HepG2 (cell line): ENCODE results near the gene HP1BP3. TPM values are rescaled to one million over a fixed set of nuclear protein-coding genes. Genes with fewer than 3 reads are reported as not detected.

Source experiments
- ATAC-seq: fragments of 200-7000 bp; cut with Tn5 transposase; 3 replicates; pipeline ENCODE4 v1.9.1; 2020; ENCODE audit warnings: mild to moderate bottlenecking, moderate library complexity
- BruUV-seq: library from RNA; stranded (reverse); fragments of 400-500 nt; replicated peaks from 2 replicates; lab custom pipeline; 2021; lab: Mats Ljungman, UMichigan
- CTCF ChIA-PET: fragments of 300-600 bp; formaldehyde crosslinking; extraction: SDS; loops from one replicate; lab custom pipeline; 2021; ENCODE audit warnings: low total read pairs, inconsistent platforms, low intra/inter-chr PET ratio; lab: Yijun Ruan, JAX
- POLR2A ChIA-PET: fragments of 350-600 bp; sonication (Branson Sonifier 250); formaldehyde crosslinking; loops from one replicate; lab custom pipeline; 2020; ENCODE audit warnings: antibody characterized with exemption, inconsistent platforms; lab: Yijun Ruan, JAX
- DNase-seq: peaks from one replicate; pipeline ENCODE4 v3.0.0-alpha.2; 2015; ENCODE audit warnings: low spot score
- FAIRE-seq: peaks from 3 replicates; lab custom pipeline; 2011; peaks lifted over from hg19 to GRCh38; lab: Jason Lieb, UNC
- H2AFZ ChIP-seq: one replicate; pipeline ENCODE4 v1.6.1; 2011; ENCODE audit warnings: low read length, inconsistent platforms
- H3K27ac ChIP-seq: fragments of 300-600 bp; 3 replicates; pipeline ENCODE4 v1.8.0; 2011; ENCODE audit warnings: mixed run types, mild to moderate bottlenecking, mixed read lengths, low read length, inconsistent platforms; ENCODE audit not compliant: insufficient read depth; ENCODE audit errors: extremely low read length
- H3K27me3 ChIP-seq, 2 experiments: fragments of 200-600 bp in 1 of 2; 2 replicates in 1 of 2; 3 replicates in 1 of 2; pipeline versions ENCODE4 v1.6.0 to v1.8.0; 2011; ENCODE audit warnings: low read length in 2 of 2, mild to moderate bottlenecking in 2 of 2, moderate library complexity in 2 of 2, inconsistent platforms in 1 of 2; ENCODE audit not compliant: insufficient read depth in 2 of 2, control insufficient read depth in 1 of 2
- H3K36me3 ChIP-seq, 2 experiments: fragments of 200-600 bp in 1 of 2; replicated peaks in 1 of 2; 2 replicates in 1 of 2; 3 replicates in 1 of 2; pipeline versions ENCODE4 v1.5.1 to v1.8.0; 2011; ENCODE audit warnings: low read length in 2 of 2, inconsistent platforms in 1 of 2; ENCODE audit not compliant: insufficient read depth in 2 of 2, control insufficient read depth in 1 of 2
- H3K4me1 ChIP-seq: 2 replicates; pipeline ENCODE4 v1.5.1; 2012; ENCODE audit warnings: low read length, inconsistent platforms; ENCODE audit not compliant: insufficient read depth
- H3K4me2 ChIP-seq: 2 replicates; pipeline ENCODE4 v1.6.0; 2011; ENCODE audit warnings: low read depth, low read length, inconsistent platforms
- H3K4me3 ChIP-seq, 3 experiments: fragments of 200-600 bp in 1 of 3; sonication (generic), shearing (Covaris generic) in 1 of 3; replicated peaks in 1 of 3; 2 replicates each; pipeline ENCODE4 v1.5.1; 2011 to 2016; ENCODE audit warnings: low read length in 3 of 3, inconsistent platforms in 2 of 3, low read depth in 2 of 3, mild to moderate bottlenecking in 2 of 3, control low read depth in 1 of 3, mixed read lengths in 1 of 3; ENCODE audit not compliant: insufficient read depth in 1 of 3
- H3K79me2 ChIP-seq: one replicate; pipeline ENCODE4 v1.6.1; 2011; ENCODE audit warnings: low read length, inconsistent platforms; ENCODE audit not compliant: insufficient read depth
- H3K9ac ChIP-seq: 2 replicates; pipeline ENCODE4 v1.6.0; 2011; ENCODE audit warnings: mild to moderate bottlenecking, low read depth, low read length, inconsistent platforms; ENCODE audit not compliant: insufficient read depth
- H3K9me3 ChIP-seq: 2 replicates; pipeline ENCODE4 v1.5.1; 2012; ENCODE audit warnings: mild to moderate bottlenecking, low read length
- H4K20me1 ChIP-seq: 2 replicates; pipeline ENCODE4 v1.6.0; 2011; ENCODE audit warnings: inconsistent platforms, mild to moderate bottlenecking, low read length, moderate library complexity; ENCODE audit not compliant: insufficient read depth
- CC2D1A ChIP-seq: sonication (generic); formaldehyde crosslinking; IDR thresholded peaks from 2 replicates; pipeline ENCODE4 v1.8.1; 2023; ENCODE audit warnings: mild to moderate bottlenecking, missing genetic modification reagents
- CHD4 ChIP-seq: fragments of 200-600 bp; sonication (generic); IDR thresholded peaks from 2 replicates; pipeline ENCODE4 v1.7.0; 2017; ENCODE audit warnings: mild to moderate bottlenecking, low read length, borderline replicate concordance
- CREB1 ChIP-seq, 2 experiments: fragments of 450-650 bp in 1 of 2; IDR thresholded peaks; 2 replicates each; pipeline ENCODE4 v1.6.1; 2016 to 2017; ENCODE audit warnings: control low read depth in 1 of 2, mild to moderate bottlenecking in 1 of 2, missing compliant biosample characterization in 1 of 2, missing genetic modification characterization in 1 of 2
- MEIS1 ChIP-seq: sonication (generic); formaldehyde crosslinking; IDR thresholded peaks from 2 replicates; pipeline ENCODE4 v1.9.0; 2021; ENCODE audit warnings: mild to moderate bottlenecking, missing genetic modification reagents, moderate library complexity, borderline replicate concordance
- MIER3 ChIP-seq: IDR thresholded peaks from 2 replicates; pipeline ENCODE4 v1.6.1; 2016; ENCODE audit warnings: missing compliant biosample characterization, borderline replicate concordance
- NFE2 ChIP-seq: sonication (generic); formaldehyde crosslinking; IDR thresholded peaks from 2 replicates; pipeline ENCODE4 v1.4.0; 2020; ENCODE audit warnings: missing genetic modification reagents
- RXRB ChIP-seq: IDR thresholded peaks from 2 replicates; pipeline ENCODE4 v1.6.1; 2016; ENCODE audit warnings: borderline replicate concordance, missing genetic modification reagents, missing compliant biosample characterization
- SMARCE1 ChIP-seq: fragments of 450-650 bp; IDR thresholded peaks from 2 replicates; pipeline ENCODE4 v1.6.1; 2017; ENCODE audit warnings: borderline replicate concordance
- ZIK1 ChIP-seq: sonication (generic); formaldehyde crosslinking; IDR thresholded peaks from 2 replicates; pipeline ENCODE4 v1.5.0; 2020; ENCODE audit warnings: mild to moderate bottlenecking, low read depth, missing genetic modification reagents, borderline replicate concordance
- ZNF251 ChIP-seq: sonication (generic); formaldehyde crosslinking; IDR thresholded peaks from 2 replicates; pipeline ENCODE4 v1.9.0; 2021; ENCODE audit warnings: mild to moderate bottlenecking, missing genetic modification reagents
- ZNF530 ChIP-seq: sonication (generic); formaldehyde crosslinking; IDR thresholded peaks from 2 replicates; pipeline ENCODE4 v1.5.0; 2020; ENCODE audit warnings: low read depth, mild to moderate bottlenecking, missing genetic modification reagents
- ZNF567 ChIP-seq: sonication (generic); formaldehyde crosslinking; IDR thresholded peaks from 2 replicates; pipeline ENCODE4 v1.8.1; 2023; ENCODE audit warnings: mild to moderate bottlenecking, missing genetic modification reagents, borderline replicate concordance
- ZSCAN25 ChIP-seq: sonication (generic); formaldehyde crosslinking; IDR thresholded peaks from 2 replicates; pipeline ENCODE4 v1.8.0; 2022; ENCODE audit warnings: mild to moderate bottlenecking, missing genetic modification reagents
- ZSCAN29 ChIP-seq: sonication (generic); formaldehyde crosslinking; conservative IDR thresholded peaks from 2 replicates; pipeline ENCODE4 v1.4.0; 2020; ENCODE audit warnings: mild to moderate bottlenecking, missing genetic modification reagents
- WGBS: methylation state at CpG from one replicate; pipeline ENCODE4 v1.1.6; 2017; ENCODE audit warnings: low lambda C conversion rate; 5-methylcytosine and 5-hydroxymethylcytosine counted together
- in situ Hi-C: cut with HindIII; loops from 2 replicates; pipeline ENCODE4 v1.10.0; 2017; ENCODE audit warnings: low pct_unique_long_range_greater_than_20kb; ENCODE audit not compliant: extremely low pct_ligation_motif_present
- intact Hi-C: fragments of 100-400 bp; cut with micrococcal nuclease; formaldehyde crosslinking; loops from one replicate; pipeline ENCODE4 v1.10.0; 2022; ENCODE audit not compliant: unreplicated experiment
- polyA plus RNA-seq, 8 experiments: library from polyadenylated mRNA; depleted of rRNA in 3 of 8; stranded (reverse) in 7 of 8; unstranded in 1 of 8; fragments of >200 nt; fragmentation: Illumina TruSeq in 4 of 8; extraction: Trizol in 4 of 8; gene quantifications; 2 replicates each; pipeline versions ENCODE4 v1.2.1 to v1.2.3, GENCODE V29; 2011 to 2016; ENCODE audit warnings: low read depth in 4 of 8, missing spikeins in 1 of 8, mixed read lengths in 1 of 8; ENCODE audit not compliant: insufficient read depth in 1 of 8
- total RNA-seq, 5 experiments: library from RNA; depleted of rRNA; stranded (reverse); fragments of >200 nt; fragmentation: Illumina TruSeq; extraction: Trizol; gene quantifications; 2 replicates each; pipeline ENCODE4 v1.2.3, GENCODE V29; 2016; ENCODE audit warnings: low read depth in 1 of 5
- TF ChIP-seq, protein P1 (sequence below): sonication (generic); formaldehyde crosslinking; IDR thresholded peaks from 2 replicates; pipeline ENCODE4 v1.5.1; 2020; ENCODE audit warnings: missing genetic modification reagents, mild to moderate bottlenecking, borderline replicate concordance
- TF ChIP-seq, protein P2 (sequence below): sonication (generic); formaldehyde crosslinking; IDR thresholded peaks from 2 replicates; pipeline ENCODE4 v1.8.0; 2022; ENCODE audit warnings: low read depth, missing genetic modification reagents
- TF ChIP-seq, protein P3 (sequence below): IDR thresholded peaks from 2 replicates; pipeline ENCODE4 v1.6.1; 2012; ENCODE audit warnings: inconsistent platforms

Gene HP1BP3
- total and polyA plus RNA-seq, 2 of the 13 experiments (the other 11 are each of a cell fraction or from before 2014, with no cell fraction given) = 98.5 to 137 TPM

DNA sequence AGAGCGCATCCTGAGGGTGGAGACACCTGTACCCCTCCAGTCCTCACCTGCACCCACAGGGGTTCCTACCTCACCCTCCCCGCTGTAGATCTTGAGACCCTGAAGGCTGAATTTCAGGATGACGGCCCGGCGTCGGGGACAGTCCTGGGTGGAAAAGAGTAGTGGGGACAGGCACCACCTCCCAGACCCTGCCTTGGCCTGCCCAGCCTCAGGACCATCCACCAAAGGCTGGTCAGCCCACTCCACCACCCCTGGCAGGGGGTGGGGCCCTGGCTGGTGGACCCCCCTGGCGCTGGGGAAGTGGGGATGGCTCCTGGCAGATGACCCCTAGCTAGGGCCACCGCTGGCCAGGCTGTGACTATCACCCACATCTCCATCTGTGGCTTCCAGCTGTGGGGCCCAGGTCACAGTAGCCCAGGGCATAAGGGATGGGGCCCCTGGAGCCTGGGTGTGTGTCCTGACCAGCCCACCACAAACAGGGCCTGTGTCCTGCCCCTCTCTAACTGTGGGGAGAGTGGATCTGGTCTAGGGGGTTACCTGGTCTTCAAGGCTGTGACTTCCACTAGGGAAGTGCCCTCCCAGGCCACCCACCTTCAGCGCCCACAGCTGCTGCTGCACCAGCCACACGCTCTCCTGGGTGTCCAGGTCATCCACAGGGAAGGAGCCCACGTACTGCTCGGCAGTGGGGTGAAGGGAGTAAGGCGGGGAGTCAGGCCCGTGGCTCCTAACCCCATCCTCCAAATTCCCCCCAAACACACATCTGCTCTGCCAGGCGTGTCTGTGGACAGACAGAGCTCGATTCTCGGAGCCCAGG lies 60.0 kb downstream of the HP1BP3 start (continued):
- TF ChIP-seq, protein P1, sequence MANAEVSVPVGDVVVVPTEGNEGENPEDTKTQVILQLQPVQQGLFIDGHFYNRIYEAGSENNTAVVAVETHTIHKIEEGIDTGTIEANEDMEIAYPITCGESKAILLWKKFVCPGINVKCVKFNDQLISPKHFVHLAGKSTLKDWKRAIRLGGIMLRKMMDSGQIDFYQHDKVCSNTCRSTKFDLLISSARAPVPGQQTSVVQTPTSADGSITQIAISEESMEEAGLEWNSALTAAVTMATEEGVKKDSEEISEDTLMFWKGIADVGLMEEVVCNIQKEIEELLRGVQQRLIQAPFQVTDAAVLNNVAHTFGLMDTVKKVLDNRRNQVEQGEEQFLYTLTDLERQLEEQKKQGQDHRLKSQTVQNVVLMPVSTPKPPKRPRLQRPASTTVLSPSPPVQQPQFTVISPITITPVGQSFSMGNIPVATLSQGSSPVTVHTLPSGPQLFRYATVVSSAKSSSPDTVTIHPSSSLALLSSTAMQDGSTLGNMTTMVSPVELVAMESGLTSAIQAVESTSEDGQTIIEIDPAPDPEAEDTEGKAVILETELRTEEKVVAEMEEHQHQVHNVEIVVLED = no peak
- TF ChIP-seq SMARCE1 = no peak
- TF ChIP-seq ZIK1 (CRISPR knock-in tag) = no peak
- TF ChIP-seq, protein P2, sequence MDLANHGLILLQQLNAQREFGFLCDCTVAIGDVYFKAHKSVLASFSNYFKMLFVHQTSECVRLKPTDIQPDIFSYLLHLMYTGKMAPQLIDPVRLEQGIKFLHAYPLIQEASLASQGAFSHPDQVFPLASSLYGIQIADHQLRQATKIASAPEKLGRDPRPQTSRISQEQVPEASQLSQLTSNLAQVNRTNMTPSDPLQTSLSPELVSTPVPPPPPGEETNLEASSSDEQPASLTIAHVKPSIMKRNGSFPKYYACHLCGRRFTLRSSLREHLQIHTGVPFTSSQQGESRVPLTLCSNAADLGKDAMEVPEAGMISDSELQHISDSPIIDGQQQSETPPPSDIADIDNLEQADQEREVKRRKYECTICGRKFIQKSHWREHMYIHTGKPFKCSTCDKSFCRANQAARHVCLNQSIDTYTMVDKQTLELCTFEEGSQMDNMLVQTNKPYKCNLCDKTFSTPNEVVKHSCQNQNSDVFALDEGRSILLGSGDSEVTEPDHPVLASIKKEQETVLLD = no peak

DNA sequence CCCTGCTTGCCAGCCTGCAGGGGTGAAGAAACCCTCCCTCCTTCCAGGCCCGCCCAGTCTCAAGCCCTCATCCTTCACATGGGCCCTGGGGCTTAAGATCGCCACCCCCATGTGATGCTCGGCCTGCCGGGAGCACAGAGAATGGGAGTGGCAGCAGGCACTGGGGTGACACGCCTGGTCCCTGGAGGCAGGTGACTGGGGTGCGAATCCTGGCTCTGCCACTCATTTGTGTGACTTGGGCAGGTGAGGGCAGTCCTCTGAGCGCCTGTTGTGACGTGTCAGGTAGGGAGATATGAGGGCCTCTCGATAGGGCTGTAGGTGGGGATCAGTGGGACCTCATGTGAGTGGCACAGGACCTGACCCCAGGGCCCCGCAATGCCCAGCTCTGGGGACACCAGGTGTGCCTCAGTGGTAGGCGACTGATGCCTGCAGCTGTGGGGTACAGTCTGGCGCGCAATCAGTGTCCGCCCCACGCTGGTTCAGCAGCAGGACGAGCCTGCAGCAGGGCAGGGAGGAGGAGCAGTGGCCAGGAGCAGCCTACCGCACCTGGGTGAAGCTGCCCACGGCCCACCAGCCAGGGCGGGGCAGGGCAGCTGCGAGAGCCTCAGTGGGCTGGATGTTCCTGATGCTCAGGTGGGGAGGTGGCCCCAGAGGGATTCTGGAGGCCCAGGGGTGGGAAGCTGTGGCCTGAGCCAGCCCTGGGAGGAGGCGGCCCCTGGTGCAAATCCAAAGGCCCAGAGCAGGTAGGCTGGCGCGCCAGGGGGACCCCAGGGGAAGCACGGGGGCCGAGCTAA lies 60.8 kb downstream of the HP1BP3 start:
- intact Hi-C loops = no loop called here
- no peak for ATAC-seq
- H3K79me2 ChIP-seq = no peaks in the 10 kb centered on the region
- ChIA-PET CTCF (no interaction called here), POLR2A (no interaction called here)
- no peak overlapping the region for H3K27ac ChIP-seq
- H3K4me1 ChIP-seq = peaks cover 33% of the 10 kb centered on the region
- BruUV-seq = no TSS peak
- no peak overlapping the region for H3K9ac ChIP-seq
- H3K27me3 ChIP-seq = peaks cover 5 to 15% of the 10 kb centered on the region in 2 experiments; a peak in 3 of 5 replicates
- H3K4me3 ChIP-seq = no peak overlapping the region
- in situ Hi-C loops = no loop called here
- no peaks in the 10 kb centered on the region for H4K20me1 ChIP-seq
- H3K4me2 ChIP-seq = no peak overlapping the region
- no peak for FAIRE-seq
- no peak overlapping the region for H2AFZ ChIP-seq
- no peaks in the 10 kb centered on the region for H3K9me3 ChIP-seq
- 75% methylated on average over 11 of the region's 25 CpGs for WGBS
- no peak for DNase-seq
- H3K36me3 ChIP-seq = no peaks in the 10 kb centered on the region
- TF ChIP-seq ZNF530 (CRISPR knock-in tag) (no peak), ZNF251 (no peak), MEIS1 (no peak), ZSCAN25 (no peak), CC2D1A (CRISPR knock-in tag) (no peak), RXRB (CRISPR knock-in tag) (no peak), MIER3 (no peak), CHD4 (no peak), CREB1 (IDR thresholded peaks at IDR 0.05) (no peak), CREB1 (CRISPR knock-in tag; IDR thresholded peaks at IDR 0.05) (no peak), ZNF567 (CRISPR knock-in tag) (no peak), ZSCAN29 (CRISPR knock-in tag) (no peak), NFE2 (CRISPR knock-in tag) (no peak)
- TF ChIP-seq, protein P3, sequence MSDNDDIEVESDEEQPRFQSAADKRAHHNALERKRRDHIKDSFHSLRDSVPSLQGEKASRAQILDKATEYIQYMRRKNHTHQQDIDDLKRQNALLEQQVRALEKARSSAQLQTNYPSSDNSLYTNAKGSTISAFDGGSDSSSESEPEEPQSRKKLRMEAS = no peak
